ENCODE results near the gene HBZ.
A peak's percentile ranks its signal among the peaks of the same experiment; 100 is the strongest.
"Not testable (repeated sequence)": the region's sequence is repeated elsewhere in the genome, so short reads cannot be mapped to it uniquely, and the experiment has no call there.

The HBZ gene

DNA sequence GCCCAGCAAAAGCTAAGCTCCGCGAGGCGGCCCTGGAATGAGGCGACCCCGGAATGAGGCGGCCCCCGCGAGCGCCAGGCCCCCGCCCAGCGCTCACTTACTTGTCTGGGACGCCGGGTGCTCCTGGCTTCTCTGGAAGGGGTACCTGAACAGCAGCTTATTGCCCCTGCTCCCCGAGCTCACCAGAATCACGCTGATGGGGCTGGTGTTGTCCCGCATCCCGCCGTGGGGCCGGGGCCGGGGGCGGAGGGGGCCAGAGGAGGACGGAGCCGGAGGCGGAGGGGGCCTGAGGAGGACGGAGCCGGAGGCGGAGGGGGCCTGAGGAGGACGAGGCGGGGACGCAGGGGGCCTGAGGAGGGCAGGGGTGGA lies 14.4 kb upstream of the HBZ start:
- DNase-seq (ENCODE audit: low spot score): peak; percentile 37

DNA sequence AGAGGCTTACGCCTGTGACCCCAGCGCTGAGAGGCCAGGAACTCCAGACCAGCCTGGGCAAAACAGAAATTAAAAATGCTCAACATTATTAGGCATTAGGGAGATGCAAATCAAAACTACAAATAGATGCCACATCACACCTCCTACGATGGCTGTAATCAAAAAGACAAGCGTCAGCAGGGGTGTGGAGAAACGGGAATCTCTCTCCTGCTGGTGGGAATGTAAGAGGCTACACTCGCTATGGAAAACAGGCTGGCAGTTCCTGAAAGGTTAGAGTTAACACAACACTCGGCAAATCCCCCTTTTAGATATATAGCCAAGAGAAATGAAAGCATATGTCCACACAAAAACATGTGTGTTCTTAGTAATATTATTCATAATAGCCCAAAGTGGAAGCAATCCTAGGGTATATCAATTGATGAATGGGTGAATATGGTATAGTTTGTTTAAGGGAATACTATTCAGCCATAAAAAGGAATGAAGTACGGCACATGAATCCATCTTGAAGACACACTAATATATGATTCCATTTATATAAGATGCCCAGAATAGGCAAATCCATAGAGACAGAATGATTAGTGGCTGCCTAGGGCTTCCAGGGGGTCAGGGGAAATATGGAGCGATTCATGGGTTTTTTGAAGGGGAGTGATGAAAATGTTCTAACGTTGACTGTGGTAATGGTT lies 12.1 kb upstream of the HBZ start:
- no peak for DNase-seq (ENCODE audit: low spot score)

GRCh38 chr16:142405-142967 lies 10.0 kb upstream of the HBZ start:
- no peak for DNase-seq (ENCODE audit: low spot score)

- DNase-seq (ENCODE audit: low spot score): no peak
These were observed 9.4 kb upstream of the HBZ start for GRCh38 chr16:143047-143446.

- peak; percentile 35 for DNase-seq (ENCODE audit: low spot score)
These were observed 9.0 kb upstream of the HBZ start for GRCh38 chr16:143456-143855.

GRCh38 chr16:144797-145252 lies 7.6 kb upstream of the HBZ start:
- DNase-seq (ENCODE audit: low spot score): no peak

- DNase-seq (ENCODE audit: low spot score): no peak
These were observed 5.8 kb upstream of the HBZ start for GRCh38 chr16:146646-147045.

DNA sequence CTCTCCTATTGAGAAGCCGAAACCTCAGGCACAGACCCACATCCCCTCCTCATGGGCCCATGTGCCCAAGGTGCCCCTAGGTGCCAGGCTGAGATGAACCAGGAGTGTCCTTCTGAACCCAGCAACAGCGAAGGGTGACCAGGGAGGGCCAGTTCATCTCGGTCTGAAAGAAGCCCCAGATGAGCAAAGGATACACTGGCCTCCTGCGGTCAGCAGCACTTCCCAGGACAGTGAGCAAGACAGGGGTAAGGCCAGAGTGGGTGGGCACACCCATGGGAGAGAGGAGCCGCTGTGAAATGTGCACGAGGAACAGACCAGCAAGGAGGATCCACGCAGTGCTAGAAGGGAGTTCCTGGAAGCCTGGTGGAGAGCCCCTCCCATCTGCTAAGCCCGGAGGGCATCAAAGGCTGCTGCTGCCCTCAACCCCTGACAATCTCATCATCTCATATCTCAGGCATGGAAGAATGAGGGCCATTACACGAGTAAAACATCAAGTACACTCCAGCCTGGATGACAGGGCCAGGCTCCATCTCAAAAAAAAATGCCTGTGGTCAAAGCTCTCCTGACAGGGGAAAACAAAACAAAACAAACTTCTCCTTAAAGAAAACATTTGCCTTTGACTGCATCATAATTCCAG lies 3.3 kb upstream of the HBZ start:
- DNase-seq (ENCODE audit: low spot score): no peak

- not testable (repeated sequence) for DNase-seq (ENCODE audit: low spot score)
These were observed 681 bp downstream of the HBZ start for GRCh38 chr16:153129-153521.

- DNase-seq (ENCODE audit: low spot score): not testable (repeated sequence)
These were observed 1.2 kb downstream of the HBZ start for GRCh38 chr16:153550-154216.

DNA sequence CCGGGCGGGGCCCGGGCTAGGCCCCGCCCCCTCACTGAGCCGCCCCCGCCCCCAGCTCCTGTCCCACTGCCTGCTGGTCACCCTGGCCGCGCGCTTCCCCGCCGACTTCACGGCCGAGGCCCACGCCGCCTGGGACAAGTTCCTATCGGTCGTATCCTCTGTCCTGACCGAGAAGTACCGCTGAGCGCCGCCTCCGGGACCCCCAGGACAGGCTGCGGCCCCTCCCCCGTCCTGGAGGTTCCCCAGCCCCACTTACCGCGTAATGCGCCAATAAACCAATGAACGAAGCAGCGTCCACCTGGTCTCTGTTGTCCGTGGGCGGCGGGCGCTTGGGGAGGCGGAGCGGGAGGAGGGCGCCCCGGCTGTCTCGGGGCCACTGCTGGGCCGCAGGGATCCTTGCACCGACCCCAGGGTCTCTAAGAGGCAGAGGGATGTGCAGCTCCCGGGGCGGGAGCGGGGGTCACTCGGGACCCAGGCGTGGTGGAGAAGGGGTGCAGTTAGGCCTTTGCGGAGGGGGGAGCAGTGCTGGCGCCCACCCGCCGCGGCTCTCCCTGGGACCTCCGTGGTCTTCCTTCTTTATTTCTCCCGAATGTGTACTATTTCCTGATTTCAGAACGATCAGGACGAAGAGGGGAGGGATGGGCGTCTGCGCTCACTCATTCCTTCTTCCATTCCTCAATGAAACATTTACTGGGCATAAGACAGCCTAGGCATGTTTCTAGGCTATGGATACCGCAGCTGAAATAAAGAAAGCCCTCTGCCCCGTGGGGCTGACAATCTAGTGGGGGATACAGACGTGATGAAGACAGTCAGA lies 2.0 kb downstream of the HBZ start:
- DNase-seq (ENCODE audit: low spot score): no peak

DNA sequence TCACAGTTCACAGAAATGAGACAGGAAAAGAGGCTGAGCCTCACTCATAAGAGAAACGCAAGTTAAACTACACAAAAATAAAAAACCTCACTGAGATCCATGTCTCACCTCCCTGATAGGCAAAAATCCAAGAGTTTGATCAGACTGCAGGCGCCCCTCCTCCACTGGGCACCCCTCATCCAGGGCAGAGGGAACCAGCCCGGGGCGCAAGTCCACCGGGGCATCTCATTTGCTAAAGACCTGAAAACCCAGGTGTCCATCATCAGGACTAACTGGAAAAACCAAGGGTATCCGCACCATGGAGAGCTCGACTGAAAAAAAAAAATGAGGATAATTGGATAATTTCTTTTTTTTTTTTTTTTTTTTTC lies 2.6 kb downstream of the HBZ start:
- DNase-seq (ENCODE audit: low spot score): no peak

DNA sequence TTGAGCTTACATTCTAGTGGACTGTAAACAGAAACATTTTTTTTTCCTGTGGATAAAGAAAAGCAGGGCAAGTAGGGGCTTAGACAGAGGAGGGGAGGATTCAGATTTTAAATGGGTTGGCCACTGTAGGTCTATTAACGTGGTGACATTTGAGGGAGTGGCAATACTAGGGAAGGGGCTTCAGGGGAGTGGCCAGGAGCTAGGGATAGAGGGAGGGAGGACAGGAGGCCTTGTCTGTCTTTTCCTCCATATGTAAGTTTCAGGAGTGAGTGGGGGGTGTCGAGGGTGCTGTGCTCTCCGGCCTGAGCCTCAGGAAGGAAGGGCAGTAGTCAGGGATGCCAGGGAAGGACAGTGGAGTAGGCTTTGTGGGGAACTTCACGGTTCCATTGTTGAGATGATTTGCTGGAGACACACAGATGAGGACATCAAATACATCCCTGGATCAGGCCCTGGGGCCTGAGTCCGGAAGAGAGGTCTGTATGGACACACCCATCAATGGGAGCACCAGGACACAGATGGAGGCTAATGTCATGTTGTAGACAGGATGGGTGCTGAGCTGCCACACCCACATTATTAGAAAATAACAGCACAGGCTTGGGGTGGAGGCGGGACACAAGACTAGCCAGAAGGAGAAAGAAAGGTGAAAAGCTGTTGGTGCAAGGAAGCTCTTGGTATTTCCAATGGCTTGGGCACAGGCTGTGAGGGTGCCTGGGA lies 6.8 kb downstream of the HBZ start:
- no peak for DNase-seq (ENCODE audit: low spot score)

GRCh38 chr16:160242-160641 lies 7.8 kb downstream of the HBZ start:
- not testable (repeated sequence) for DNase-seq (ENCODE audit: low spot score)

- DNase-seq (ENCODE audit: low spot score): no peak
These were observed 8.3 kb downstream of the HBZ start for GRCh38 chr16:160691-161190.

- peak; percentile 8 for DNase-seq (ENCODE audit: low spot score)
These were observed 10.0 kb downstream of the HBZ start for GRCh38 chr16:162271-162991.

GRCh38 chr16:163139-163538 lies 10.7 kb downstream of the HBZ start:
- DNase-seq (ENCODE audit: low spot score): not testable (repeated sequence)

DNA sequence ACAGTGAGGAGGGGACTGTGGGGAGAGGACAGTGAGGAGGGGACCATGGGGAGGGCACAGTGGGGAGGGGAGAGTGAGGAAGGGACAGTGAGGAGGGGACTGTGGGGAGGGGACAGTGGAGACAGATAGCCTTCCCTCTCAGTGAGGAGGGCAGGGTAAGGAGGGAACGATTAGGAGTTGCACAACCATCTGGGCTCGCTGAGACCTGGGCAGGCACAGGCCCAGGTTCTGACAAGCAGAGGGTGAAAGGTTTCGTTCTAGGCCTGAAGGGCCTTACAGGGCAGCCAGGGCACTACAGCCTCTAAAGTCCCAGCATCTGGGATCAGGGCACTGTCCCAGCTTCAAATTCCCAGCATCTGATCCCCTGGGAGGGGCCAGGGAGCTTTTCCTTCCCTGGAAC lies 11.3 kb downstream of the HBZ start:
- DNase-seq (ENCODE audit: low spot score): not testable (repeated sequence)

DNA sequence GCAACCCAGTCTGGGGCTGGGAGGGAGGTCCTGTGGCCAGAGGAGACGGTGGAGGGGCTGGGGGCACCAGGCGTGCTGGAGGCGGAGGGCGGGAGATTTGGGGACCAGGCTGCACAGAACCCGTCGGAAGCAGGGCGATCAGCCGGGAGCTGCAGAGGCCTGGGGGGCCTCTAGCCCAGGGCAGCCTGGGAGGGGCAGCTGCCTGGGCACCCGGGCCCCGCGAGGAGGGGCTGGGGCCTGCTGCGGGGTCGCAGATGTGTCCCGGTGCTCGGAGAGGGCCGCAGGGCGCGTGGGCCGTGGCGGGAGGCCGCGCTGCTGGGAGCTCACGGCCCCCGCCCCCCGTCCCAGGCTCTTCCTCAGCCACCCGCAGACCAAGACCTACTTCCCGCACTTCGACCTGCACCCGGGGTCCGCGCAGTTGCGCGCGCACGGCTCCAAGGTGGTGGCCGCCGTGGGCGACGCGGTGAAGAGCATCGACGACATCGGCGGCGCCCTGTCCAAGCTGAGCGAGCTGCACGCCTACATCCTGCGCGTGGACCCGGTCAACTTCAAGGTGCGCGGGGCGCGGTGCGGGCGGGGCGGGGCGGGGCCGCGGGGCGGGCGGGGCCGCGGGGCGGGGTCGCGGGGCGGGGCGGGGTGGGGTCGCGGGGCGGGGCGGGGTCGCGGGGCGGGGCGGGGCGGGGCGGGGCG lies 11.8 kb downstream of the HBZ start:
- DNase-seq (ENCODE audit: low spot score): not testable (repeated sequence)

All from AG08396 (cell line).